ENCODE data around the gene APOLD1. TPM values are rescaled to one million over a fixed set of nuclear protein-coding genes. Genes with fewer than 3 reads are reported as not detected.
"Not testable (repeated sequence)": the region's sequence is repeated elsewhere in the genome, so short reads cannot be mapped to it uniquely, and the experiment has no call there.

The APOLD1 gene
- total and polyA plus RNA-seq, 3 experiments from 2014 or later: 0.68 to 2.7 (median 2.7) TPM

DNA sequence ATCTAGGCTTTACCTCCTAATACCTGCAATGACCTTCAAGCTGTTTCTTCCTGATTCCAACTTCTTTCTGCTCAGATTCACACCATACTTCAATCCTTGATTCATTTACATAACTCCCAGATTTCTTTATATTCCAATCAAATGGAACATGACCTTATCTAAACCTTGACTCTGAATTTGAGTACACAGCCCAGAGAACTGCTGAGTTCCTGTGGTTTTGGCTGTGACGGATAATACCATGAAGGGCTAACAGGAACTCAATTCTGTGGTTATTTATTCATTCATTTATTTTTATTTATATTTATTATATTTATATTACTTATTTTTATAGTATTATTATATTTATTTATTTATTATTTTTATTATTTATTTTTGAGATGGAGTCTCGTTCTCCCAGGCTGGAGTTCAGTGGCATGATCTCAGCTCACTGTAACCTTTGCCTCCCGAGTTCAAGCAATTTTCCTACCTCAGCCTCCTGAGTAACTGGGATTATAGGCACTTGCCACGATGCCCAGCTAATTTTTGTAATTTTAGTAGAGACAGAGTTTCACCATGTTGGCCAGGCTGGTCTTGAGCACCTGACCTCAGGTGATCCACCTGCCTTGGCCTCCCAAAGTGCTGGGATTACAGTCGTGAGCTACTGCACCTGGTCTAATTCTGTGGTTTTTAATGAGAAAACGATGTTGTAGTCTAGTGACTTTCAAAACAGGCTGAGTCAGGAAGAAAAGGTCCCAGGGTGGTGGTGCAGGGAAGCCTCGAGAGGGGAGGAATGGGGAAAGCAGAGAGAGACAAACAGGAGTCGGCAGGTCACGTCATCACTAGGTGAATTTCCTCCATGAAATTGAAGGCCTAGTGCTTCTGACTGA, 11.7 kb downstream of the APOLD1 start:
- no peak overlapping the region for H3K27ac ChIP-seq (ENCODE audit: low read depth, low read length)
- H3K27ac Mint-ChIP-seq: no peak overlapping the region
- no peaks in the 10 kb centered on the region for H3K9me3 ChIP-seq (ENCODE audit: low read length)
- H3K36me3 Mint-ChIP-seq: peaks cover 0 to 9% (median 1%) of the 10 kb centered on the region in 3 donors
- H3K4me3 ChIP-seq (ENCODE audit: low read length): no peak overlapping the region
- peaks cover under 1 to 5% (median 2%) of the 10 kb centered on the region in 3 donors for H3K4me1 Mint-ChIP-seq
- peaks cover 0 to 4% of the 10 kb centered on the region in 2 donors for H3K27me3 Mint-ChIP-seq
- CTCF ChIA-PET: interaction anchor here (1.2 to 1.7 kb wide), 2 partner anchors 8 to 10 kb away, joined by 3 to 4 read pairs; no protein-coding TSS in a partner anchor
- H3K27me3 ChIP-seq (ENCODE audit: insufficient read depth, low read length, poor library complexity, severe bottlenecking): no peaks in the 10 kb centered on the region
- no peaks in the 10 kb centered on the region for H3K9me3 Mint-ChIP-seq
- POLR2A ChIA-PET: no interaction called here
- H3K36me3 ChIP-seq (ENCODE audit: insufficient read depth, low read length): no peaks in the 10 kb centered on the region
- no peaks in the 10 kb centered on the region for H3K4me1 ChIP-seq (ENCODE audit: insufficient read depth, low read length)
- H3K4me3 Mint-ChIP-seq: no peak overlapping the region
- no peak for DNase-seq

- no peak for DNase-seq
- Histone ChIP-seq H3K36me3 (ENCODE audit: insufficient read depth, low read length) (no peaks in the 10 kb centered on the region), H3K9me3 (ENCODE audit: low read length) (no peaks in the 10 kb centered on the region), H3K27me3 (ENCODE audit: insufficient read depth, low read length, poor library complexity, severe bottlenecking) (no peaks in the 10 kb centered on the region), H3K4me3 (ENCODE audit: low read length) (no peak overlapping the region), H3K4me1 (ENCODE audit: insufficient read depth, low read length) (peaks cover under 1% of the 10 kb centered on the region), H3K27ac (ENCODE audit: low read depth, low read length) (no peak overlapping the region)
- no peaks in the 10 kb centered on the region for H3K9me3 Mint-ChIP-seq
- H3K36me3 Mint-ChIP-seq: peaks cover 0 to 9% (median 3%) of the 10 kb centered on the region in 3 donors
- H3K27me3 Mint-ChIP-seq: peaks cover 0 to 4% of the 10 kb centered on the region in 2 donors
- H3K4me1 Mint-ChIP-seq: peaks cover 1 to 9% (median 7%) of the 10 kb centered on the region in 3 donors
- ChIA-PET CTCF (interaction anchor here (1.2 to 1.7 kb wide), 2 partner anchors 8 to 11 kb away, joined by 3 to 4 read pairs; no protein-coding TSS in a partner anchor), POLR2A (no interaction called here)
- H3K27ac Mint-ChIP-seq: peak overlapping the region in 2 of 8 donors; percentile 34 to 47
- no peak overlapping the region for H3K4me3 Mint-ChIP-seq
These were observed 12.3 kb downstream of the APOLD1 start for GRCh38 chr12:12797794-12798152.

DNA sequence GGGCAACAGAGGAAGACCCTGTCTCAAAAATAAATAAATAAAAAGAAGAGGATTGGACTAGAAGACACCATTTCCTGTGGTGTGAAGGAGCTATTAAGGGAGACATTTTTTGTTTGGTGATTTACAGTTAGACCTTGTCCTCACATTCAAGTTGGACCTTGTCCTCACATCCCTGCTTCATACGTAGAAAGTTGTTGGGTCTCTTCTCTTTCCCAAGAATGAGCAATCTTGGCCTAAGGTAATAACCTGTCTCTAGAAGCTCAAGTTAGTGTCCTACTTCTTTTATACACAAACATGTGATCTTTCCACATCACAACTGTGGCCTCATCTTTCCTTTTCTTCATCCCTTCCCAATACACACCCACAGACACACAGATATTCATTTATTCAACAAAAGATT, 13.0 kb downstream of the APOLD1 start:
- POLR2A ChIA-PET: no interaction called here

GRCh38 chr12:12799163-12799920, 13.9 kb downstream of the APOLD1 start:
- no peaks in the 10 kb centered on the region for H3K27me3 ChIP-seq (ENCODE audit: insufficient read depth, low read length, poor library complexity, severe bottlenecking)
- Mint-ChIP-seq H3K4me1 (peaks cover 8 to 20% (median 17%) of the 10 kb centered on the region in 3 donors), H3K36me3 (peaks cover 0 to 9% (median 3%) of the 10 kb centered on the region in 3 donors), H3K4me3 (no peak overlapping the region), H3K9me3 (no peaks in the 10 kb centered on the region), H3K27me3 (peaks cover 0 to 4% of the 10 kb centered on the region in 2 donors), H3K27ac (peak overlapping the region in 1 of 8 donors; percentile 81)
- ChIA-PET POLR2A (no interaction called here), CTCF (interaction anchor here (1.4 to 1.7 kb wide), 2 partner anchors 10 to 14 kb away, joined by 4 read pairs; no protein-coding TSS in a partner anchor)
- no peaks in the 10 kb centered on the region for H3K9me3 ChIP-seq (ENCODE audit: low read length)
- H3K27ac ChIP-seq (ENCODE audit: low read depth, low read length): no peak overlapping the region
- no peaks in the 10 kb centered on the region for H3K36me3 ChIP-seq (ENCODE audit: insufficient read depth, low read length)
- peaks cover 8% of the 10 kb centered on the region for H3K4me1 ChIP-seq (ENCODE audit: insufficient read depth, low read length)
- H3K4me3 ChIP-seq (ENCODE audit: low read length): no peak overlapping the region
- no peak for DNase-seq

More for the DNA sequence above, 13.0 kb downstream of the APOLD1 start:
- no peak overlapping the region for H3K27ac ChIP-seq (ENCODE audit: low read depth, low read length)
- H3K9me3 ChIP-seq (ENCODE audit: low read length): no peaks in the 10 kb centered on the region
- Mint-ChIP-seq H3K4me1 (peaks cover 6 to 15% (median 14%) of the 10 kb centered on the region in 3 donors), H3K4me3 (no peak overlapping the region), H3K9me3 (no peaks in the 10 kb centered on the region), H3K27ac (peak overlapping the region in 1 of 8 donors; percentile 47), H3K36me3 (peaks cover 0 to 9% (median 3%) of the 10 kb centered on the region in 3 donors), H3K27me3 (peaks cover 0 to 4% of the 10 kb centered on the region in 2 donors)
- no peaks in the 10 kb centered on the region for H3K36me3 ChIP-seq (ENCODE audit: insufficient read depth, low read length)
- H3K27me3 ChIP-seq (ENCODE audit: insufficient read depth, low read length, poor library complexity, severe bottlenecking): no peaks in the 10 kb centered on the region
- H3K4me3 ChIP-seq (ENCODE audit: low read length): no peak overlapping the region
- DNase-seq: no peak
- CTCF ChIA-PET: interaction anchor here (1.7 kb wide), 1 partner anchor 9 kb away, joined by 4 read pairs; no protein-coding TSS in a partner anchor
- H3K4me1 ChIP-seq (ENCODE audit: insufficient read depth, low read length): peaks cover 8% of the 10 kb centered on the region

DNA sequence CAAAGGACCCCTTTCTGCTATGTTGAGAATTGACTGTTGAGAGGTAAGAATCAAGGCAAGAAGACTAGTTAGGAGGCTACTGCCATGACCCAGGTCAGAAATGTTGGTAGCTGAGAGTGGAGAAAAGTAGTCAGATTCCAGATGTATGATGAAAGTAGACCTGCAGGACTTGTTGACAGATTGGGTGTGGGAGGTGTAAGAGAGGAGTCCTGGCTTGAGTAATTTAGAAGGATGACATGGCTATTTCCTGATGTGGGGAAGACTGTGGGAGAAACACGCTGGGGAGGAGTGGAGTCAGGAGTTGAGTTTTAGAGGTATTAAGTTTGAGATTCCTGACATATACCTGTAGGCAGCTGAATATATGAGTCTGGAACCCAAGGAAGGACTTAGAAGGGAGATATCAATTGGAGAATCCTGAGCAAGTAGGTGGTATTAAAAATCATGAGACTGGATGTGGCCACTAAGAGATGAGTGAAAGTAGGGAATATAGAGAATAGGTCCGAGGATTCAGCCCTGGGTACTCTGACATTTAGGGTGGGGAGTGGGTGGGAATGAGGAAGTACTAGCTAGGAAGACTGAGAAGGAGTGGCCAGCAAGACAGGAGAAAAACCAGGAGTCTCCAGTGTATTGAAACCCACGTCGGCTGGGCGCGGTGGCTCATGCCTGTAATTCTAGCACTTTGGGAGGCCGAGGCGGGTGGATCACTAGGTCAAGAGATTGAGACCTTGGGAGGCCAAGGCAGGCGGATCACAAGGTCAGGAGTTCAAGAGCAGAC, 15.1 kb downstream of the APOLD1 start:
- POLR2A ChIA-PET: no interaction called here

DNA sequence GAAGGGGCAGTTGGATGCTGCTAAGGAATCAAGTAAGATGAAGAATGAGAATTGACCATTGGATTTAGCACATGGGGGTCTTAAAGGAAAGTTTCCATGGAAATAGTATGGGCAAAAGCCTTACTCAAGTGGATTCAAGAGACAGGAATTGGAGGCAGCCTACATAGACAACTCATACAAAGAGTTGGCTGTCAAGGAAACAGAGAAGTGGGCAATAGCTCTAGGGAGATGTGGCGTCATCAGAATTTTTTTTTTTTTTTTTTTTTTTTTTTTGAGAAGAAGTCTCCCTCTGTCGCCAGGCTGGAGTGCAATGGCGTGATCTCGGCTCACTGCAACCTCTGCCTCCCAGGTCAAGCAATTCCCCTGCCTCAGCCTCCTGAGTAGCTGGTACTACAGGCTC, 16.2 kb downstream of the APOLD1 start:
- H3K4me1 Mint-ChIP-seq: peaks cover 18 to 30% (median 18%) of the 10 kb centered on the region in 3 donors
- H3K36me3 Mint-ChIP-seq; H3K27me3 Mint-ChIP-seq; H3K36me3 ChIP-seq (ENCODE audit: insufficient read depth, low read length); DNase-seq; CTCF ChIA-PET; H3K4me3 Mint-ChIP-seq; H3K27ac ChIP-seq (ENCODE audit: low read depth, low read length); H3K27me3 ChIP-seq (ENCODE audit: insufficient read depth, low read length, poor library complexity, severe bottlenecking); H3K9me3 ChIP-seq (ENCODE audit: low read length); H3K9me3 Mint-ChIP-seq; H3K4me3 ChIP-seq (ENCODE audit: low read length); H3K4me1 ChIP-seq (ENCODE audit: insufficient read depth, low read length): not testable (repeated sequence)
- POLR2A ChIA-PET: interaction anchor here (0.6 kb wide), 1 partner anchor 452 kb away, joined by 7 read pairs; the partner anchor contains the start of gene MANSC1
- H3K27ac Mint-ChIP-seq: peak overlapping the region in 1 of 8 donors; percentile 16

More for the DNA sequence above, 15.1 kb downstream of the APOLD1 start:
- Histone ChIP-seq H3K4me1 (ENCODE audit: insufficient read depth, low read length) (peaks cover 8% of the 10 kb centered on the region), H3K4me3 (ENCODE audit: low read length) (no peak overlapping the region), H3K36me3 (ENCODE audit: insufficient read depth, low read length) (no peaks in the 10 kb centered on the region), H3K27ac (ENCODE audit: low read depth, low read length) (no peak overlapping the region), H3K9me3 (ENCODE audit: low read length) (no peaks in the 10 kb centered on the region), H3K27me3 (ENCODE audit: insufficient read depth, low read length, poor library complexity, severe bottlenecking) (no peaks in the 10 kb centered on the region)
- no peaks in the 10 kb centered on the region for H3K9me3 Mint-ChIP-seq
- H3K4me3 Mint-ChIP-seq: no peak overlapping the region
- peaks cover 0 to 4% of the 10 kb centered on the region in 2 donors for H3K27me3 Mint-ChIP-seq
- CTCF ChIA-PET: interaction anchor here (1.2 to 1.4 kb wide), 2 partner anchors 13 kb away, joined by 4 read pairs; no protein-coding TSS in a partner anchor
- DNase-seq: no peak
- peak overlapping the region in 1 of 8 donors; percentile 16 for H3K27ac Mint-ChIP-seq
- H3K36me3 Mint-ChIP-seq: peaks cover 0 to 9% (median 3%) of the 10 kb centered on the region in 3 donors
- H3K4me1 Mint-ChIP-seq: peaks cover 14 to 25% (median 17%) of the 10 kb centered on the region in 3 donors

GRCh38 chr12:12803186-12803585, 17.7 kb downstream of the APOLD1 start:
- peak in 1 of 5 donors; percentile 52 for DNase-seq
- Histone ChIP-seq H3K36me3 (ENCODE audit: insufficient read depth, low read length) (no peaks in the 10 kb centered on the region), H3K27me3 (ENCODE audit: insufficient read depth, low read length, poor library complexity, severe bottlenecking) (no peaks in the 10 kb centered on the region), H3K9me3 (ENCODE audit: low read length) (no peaks in the 10 kb centered on the region), H3K4me1 (ENCODE audit: insufficient read depth, low read length) (peaks cover 22% of the 10 kb centered on the region), H3K27ac (ENCODE audit: low read depth, low read length) (no peak overlapping the region), H3K4me3 (ENCODE audit: low read length) (no peak overlapping the region)
- H3K4me1 Mint-ChIP-seq: peaks cover 27 to 46% (median 31%) of the 10 kb centered on the region in 3 donors
- peaks cover 0 to 9% (median 3%) of the 10 kb centered on the region in 3 donors for H3K36me3 Mint-ChIP-seq
- no peaks in the 10 kb centered on the region for H3K9me3 Mint-ChIP-seq
- H3K27me3 Mint-ChIP-seq: no peaks in the 10 kb centered on the region
- POLR2A ChIA-PET: no interaction called here
- H3K4me3 Mint-ChIP-seq: peak overlapping the region in 1 of 7 donors; percentile 2
- H3K27ac Mint-ChIP-seq: peak overlapping the region in 6 of 8 donors; percentile 3 to 74 (median 46)
- CTCF ChIA-PET: interaction anchor here (0.8 to 5.7 kb wide), 8 partner anchors 10 to 409 kb away, joined by 3 to 48 read pairs (median 4); partner anchors contain the start of genes APOLD1 and DDX47

Measured in CD8-positive, alpha-beta memory T cell (primary cell).